ENCODE results near the gene LCK. TPM values are rescaled to one million over a fixed set of nuclear protein-coding genes. Genes with fewer than 3 reads are reported as not detected.

Gene LCK
- total and polyA plus RNA-seq, 5 donors = 0.23 to 2.4 (median 1.3) TPM

GRCh38 chr1:32329931-32330466 is 78.9 kb downstream of the LCK start:
- 88% methylated on average over 4 of the region's 4 CpGs for WGBS
- Histone ChIP-seq H3K4me1 (ENCODE audit: control insufficient read depth, insufficient read depth, low read length) (no peaks in the 10 kb centered on the region), H3K27me3 (ENCODE audit: control insufficient read depth, insufficient read depth) (no peaks in the 10 kb centered on the region), H3K4me3 (ENCODE audit: low read length) (no peak overlapping the region), H3K27ac (ENCODE audit: low read length) (no peak overlapping the region), H3K9me3 (ENCODE audit: control insufficient read depth, low read length) (no peaks in the 10 kb centered on the region)
- intact Hi-C loops (cut with DNase I) = loop anchor here in 1 of 4 donors (10.0 kb wide), 1 partner anchor 115 kb away; no protein-coding TSS in a partner anchor
- DNase-seq (no peak), ATAC-seq (no peak)

GRCh38 chr1:32330558-32331151 is 79.6 kb downstream of the LCK start:
- H3K27me3 ChIP-seq (ENCODE audit: control insufficient read depth, insufficient read depth) = no peaks in the 10 kb centered on the region

GRCh38 chr1:32331549-32331948 is 80.5 kb downstream of the LCK start:
- Histone ChIP-seq H3K27ac (ENCODE audit: low read length) (no peak overlapping the region), H3K4me3 (ENCODE audit: low read length) (no peak overlapping the region), H3K27me3 (ENCODE audit: control insufficient read depth, insufficient read depth) (no peaks in the 10 kb centered on the region), H3K4me1 (ENCODE audit: control insufficient read depth, insufficient read depth, low read length) (no peaks in the 10 kb centered on the region), H3K9me3 (ENCODE audit: control insufficient read depth, low read length) (no peaks in the 10 kb centered on the region)
- DNase-seq (peak in 1 of 3 donors; percentile 22), ATAC-seq (no peak)
- intact Hi-C loops (cut with DNase I) = loop anchor here in 1 of 4 donors (10.0 kb wide), 1 partner anchor 117 kb away; no protein-coding TSS in a partner anchor
- WGBS = 87% methylated on average over 12 of the region's 12 CpGs

More at GRCh38 chr1:32330558-32331151, 79.6 kb downstream of the LCK start:
- DNase-seq = no peak
- no peak for ATAC-seq
- 88% methylated on average over 12 of the region's 12 CpGs for WGBS
- intact Hi-C loops (cut with DNase I) = loop anchor here in 1 of 4 donors (10.0 kb wide), 1 partner anchor 116 kb away; no protein-coding TSS in a partner anchor
- Histone ChIP-seq H3K4me1 (ENCODE audit: control insufficient read depth, insufficient read depth, low read length) (no peaks in the 10 kb centered on the region), H3K9me3 (ENCODE audit: control insufficient read depth, low read length) (no peaks in the 10 kb centered on the region), H3K27ac (ENCODE audit: low read length) (no peak overlapping the region), H3K4me3 (ENCODE audit: low read length) (no peak overlapping the region)

- peaks cover under 1% of the 10 kb centered on the region for H3K4me1 ChIP-seq (ENCODE audit: control insufficient read depth, insufficient read depth, low read length)
- no peak overlapping the region for H3K27ac ChIP-seq (ENCODE audit: low read length)
- H3K9me3 ChIP-seq (ENCODE audit: control insufficient read depth, low read length) = no peaks in the 10 kb centered on the region
- no peak for ATAC-seq
- intact Hi-C loops (cut with DNase I) = loop anchor here in 1 of 4 donors (10.0 kb wide), 1 partner anchor 118 kb away; no protein-coding TSS in a partner anchor
- WGBS = 81% methylated on average over 3 of the region's 3 CpGs
- no peaks in the 10 kb centered on the region for H3K27me3 ChIP-seq (ENCODE audit: control insufficient read depth, insufficient read depth)
- H3K4me3 ChIP-seq (ENCODE audit: low read length) = no peak overlapping the region
- peak in 1 of 3 donors; percentile 42 for DNase-seq
Measured at GRCh38 chr1:32332290-32333079, 81.4 kb downstream of the LCK start.

GRCh38 chr1:32333251-32333963 is 82.3 kb downstream of the LCK start:
- Histone ChIP-seq H3K4me3 (ENCODE audit: low read length) (no peak overlapping the region), H3K27ac (ENCODE audit: low read length) (no peak overlapping the region), H3K27me3 (ENCODE audit: control insufficient read depth, insufficient read depth) (no peaks in the 10 kb centered on the region), H3K9me3 (ENCODE audit: control insufficient read depth, low read length) (no peaks in the 10 kb centered on the region), H3K4me1 (ENCODE audit: control insufficient read depth, insufficient read depth, low read length) (peaks cover 6% of the 10 kb centered on the region)
- WGBS = 73% methylated on average over 3 of the region's 3 CpGs
- intact Hi-C loops (cut with DNase I) = loop anchor here in 1 of 4 donors (10.0 kb wide), 1 partner anchor 119 kb away; no protein-coding TSS in a partner anchor
- ATAC-seq (no peak), DNase-seq (no peak)

GRCh38 chr1:32334274-32334861 is 83.3 kb downstream of the LCK start:
- DNase-seq (no peak), ATAC-seq (no peak)
- 41% methylated on average over 9 of the region's 9 CpGs for WGBS
- no peaks in the 10 kb centered on the region for H3K9me3 ChIP-seq (ENCODE audit: control insufficient read depth, low read length)
- no peaks in the 10 kb centered on the region for H3K27me3 ChIP-seq (ENCODE audit: control insufficient read depth, insufficient read depth)
- intact Hi-C loops (cut with DNase I) = loop anchor here in 1 of 4 donors (10.0 kb wide), 1 partner anchor 120 kb away; no protein-coding TSS in a partner anchor
- peak overlapping the region; percentile 93 for H3K4me3 ChIP-seq (ENCODE audit: low read length)
- H3K4me1 ChIP-seq (ENCODE audit: control insufficient read depth, insufficient read depth, low read length) = peaks cover 6% of the 10 kb centered on the region
- no peak overlapping the region for H3K27ac ChIP-seq (ENCODE audit: low read length)

GRCh38 chr1:32334864-32335534 is 83.9 kb downstream of the LCK start:
- Histone ChIP-seq H3K27ac (ENCODE audit: low read length) (no peak overlapping the region), H3K4me1 (ENCODE audit: control insufficient read depth, insufficient read depth, low read length) (peaks cover 6% of the 10 kb centered on the region), H3K4me3 (ENCODE audit: low read length) (peak overlapping the region; percentile 93), H3K9me3 (ENCODE audit: control insufficient read depth, low read length) (no peaks in the 10 kb centered on the region), H3K27me3 (ENCODE audit: control insufficient read depth, insufficient read depth) (no peaks in the 10 kb centered on the region)
- 3% methylated on average over 46 of the region's 46 CpGs for WGBS
- intact Hi-C loops (cut with DNase I) = loop anchor here in 1 of 4 donors (10.0 kb wide), 1 partner anchor 120 kb away; no protein-coding TSS in a partner anchor
- ATAC-seq (peak; percentile 44 to 47), DNase-seq (peak; percentile 54 to 86 (median 86))

- Histone ChIP-seq H3K27me3 (ENCODE audit: control insufficient read depth, insufficient read depth) (no peaks in the 10 kb centered on the region), H3K4me3 (ENCODE audit: low read length) (peak overlapping the region; percentile 93), H3K4me1 (ENCODE audit: control insufficient read depth, insufficient read depth, low read length) (peaks cover 6% of the 10 kb centered on the region), H3K9me3 (ENCODE audit: control insufficient read depth, low read length) (no peaks in the 10 kb centered on the region), H3K27ac (ENCODE audit: low read length) (no peak overlapping the region)
- intact Hi-C loops (cut with DNase I) = loop anchor here in 1 of 4 donors (10.0 kb wide), 1 partner anchor 121 kb away; no protein-coding TSS in a partner anchor
- DNase-seq (no peak), ATAC-seq (no peak)
- WGBS = 1% methylated on average over 34 of the region's 34 CpGs
Measured at GRCh38 chr1:32335535-32335789, 84.4 kb downstream of the LCK start.
